GM18505 (cell line): ENCODE results near the gene RPTOR.
"Not testable (repeated sequence)": the region's sequence is repeated elsewhere in the genome, so short reads cannot be mapped to it uniquely, and the experiment has no call there.

ENCODE experiments used
- ATAC-seq: cut with Tn5 transposase; IDR thresholded peaks from one replicate; pipeline ENCODE4 v1.9.1; 2021; ENCODE audit not compliant: unreplicated experiment
- POLR2A ChIP-seq: IDR thresholded peaks from 4 replicates; pipeline ENCODE4 v1.6.1; 2011; ENCODE audit warnings: borderline replicate concordance; ENCODE audit not compliant: insufficient read depth, insufficient read length; ENCODE audit errors: extremely low read depth

RPTOR gene

DNA sequence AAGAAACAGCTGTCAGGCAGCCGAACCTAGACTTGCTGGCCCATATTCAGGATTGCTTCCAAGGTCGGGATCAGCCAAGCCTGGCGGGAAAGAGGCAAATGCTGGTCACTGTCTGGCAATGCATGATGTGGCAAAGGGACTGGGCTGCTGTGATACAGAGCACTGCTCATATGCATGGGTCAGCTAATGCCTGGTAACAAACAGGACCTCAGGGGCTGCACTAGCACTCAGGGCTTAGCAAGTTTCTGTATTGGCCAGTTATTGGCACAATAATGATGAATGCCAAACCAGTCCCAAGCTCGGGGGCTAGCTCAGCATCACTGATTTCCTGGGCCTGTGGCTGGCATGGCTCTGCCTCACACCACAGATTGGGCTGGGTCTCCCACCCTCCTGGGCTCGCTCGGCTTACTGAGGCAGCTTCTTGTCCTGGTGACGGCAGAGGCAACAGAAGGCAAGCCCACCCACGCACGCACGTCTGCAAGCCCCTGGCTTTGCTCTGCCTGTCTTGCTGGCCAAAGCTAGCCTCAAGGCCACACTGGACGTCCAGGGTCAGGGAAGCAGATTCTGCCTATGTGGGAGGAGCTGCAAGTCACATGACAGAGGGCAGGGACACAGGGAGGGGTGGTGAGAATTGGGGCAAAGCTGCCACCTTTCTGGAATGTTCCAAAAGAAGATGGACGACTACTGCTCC is 21.4 kb upstream of the RPTOR start:
- no peak for ATAC-seq
- TF ChIP-seq POLR2A = no peak

DNA sequence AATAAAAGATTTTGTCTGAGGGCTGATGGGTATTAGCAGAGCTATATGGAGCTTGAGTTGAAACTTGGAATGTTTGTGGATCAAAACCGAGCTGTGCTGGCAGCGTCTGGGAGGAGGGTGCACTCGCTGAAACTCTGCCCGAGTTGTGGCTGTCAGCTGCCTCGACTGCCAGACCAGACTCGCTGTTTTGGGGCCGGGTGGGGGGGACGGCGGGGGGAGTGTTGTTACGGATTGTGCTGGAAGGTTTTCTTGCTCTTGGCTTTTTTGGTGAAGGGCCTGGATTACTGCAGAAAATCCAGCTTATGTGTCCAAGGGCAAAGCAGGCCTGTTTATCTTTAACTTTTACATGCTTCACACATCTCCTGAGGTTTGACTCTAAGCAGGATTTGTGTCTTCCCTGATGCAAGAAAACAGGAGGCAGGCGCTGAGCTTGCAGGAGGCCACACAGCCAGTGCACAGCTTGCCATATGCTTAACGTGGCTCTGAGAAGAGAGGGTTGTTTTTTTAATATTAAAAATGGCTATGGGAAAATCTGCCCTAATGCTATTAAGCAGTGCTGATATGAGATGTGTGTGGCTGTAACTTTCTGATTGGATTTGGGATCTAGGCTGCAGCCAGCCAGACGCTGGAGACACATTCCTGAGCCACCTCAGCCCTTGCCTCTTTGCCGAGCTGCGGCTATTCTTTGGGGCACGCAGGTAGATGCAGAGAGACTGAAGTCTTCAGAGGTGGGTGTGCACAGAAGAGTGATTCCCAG is 20.5 kb upstream of the RPTOR start:
- ATAC-seq = no peak
- no peak for TF ChIP-seq POLR2A

DNA sequence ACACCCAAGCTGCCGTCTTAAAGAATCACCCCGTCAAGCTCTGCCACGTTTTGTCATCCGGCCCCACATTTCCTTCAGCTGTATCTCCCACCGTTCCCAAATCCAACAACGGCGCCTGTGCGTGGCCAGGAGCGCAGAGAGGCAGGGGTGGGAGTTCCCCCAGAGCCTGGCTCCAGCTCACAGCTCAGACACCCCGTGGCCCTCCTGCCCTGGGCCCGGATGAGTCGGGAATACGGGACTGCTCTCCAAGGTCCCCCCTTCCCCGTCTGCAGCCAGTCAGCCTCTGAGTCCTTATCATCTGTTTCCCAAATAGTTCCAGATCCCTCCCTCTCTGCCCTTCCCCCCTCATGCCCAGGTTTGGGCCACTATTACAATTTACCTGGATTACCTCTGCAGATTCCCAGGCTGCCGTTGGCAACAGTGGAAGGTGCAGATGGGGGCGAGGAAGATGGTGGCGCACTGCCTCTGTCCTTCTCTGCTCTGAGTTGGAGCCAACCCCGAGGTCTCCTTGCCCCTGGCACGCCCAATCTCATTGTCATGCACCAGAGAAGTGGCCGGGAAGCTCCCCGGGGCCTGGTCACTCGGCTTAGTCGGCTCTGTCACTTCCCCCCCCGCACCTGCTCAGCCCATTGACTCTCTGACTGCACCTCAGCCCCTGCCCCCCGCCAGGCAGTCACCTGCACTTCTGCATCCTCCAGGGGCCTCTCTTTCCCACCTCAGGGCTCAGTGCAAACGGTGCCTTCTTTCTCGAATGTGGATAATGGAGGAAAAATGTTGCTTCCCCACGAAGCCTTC is 18.3 kb upstream of the RPTOR start:
- ATAC-seq = no peak
- no peak for TF ChIP-seq POLR2A

DNA sequence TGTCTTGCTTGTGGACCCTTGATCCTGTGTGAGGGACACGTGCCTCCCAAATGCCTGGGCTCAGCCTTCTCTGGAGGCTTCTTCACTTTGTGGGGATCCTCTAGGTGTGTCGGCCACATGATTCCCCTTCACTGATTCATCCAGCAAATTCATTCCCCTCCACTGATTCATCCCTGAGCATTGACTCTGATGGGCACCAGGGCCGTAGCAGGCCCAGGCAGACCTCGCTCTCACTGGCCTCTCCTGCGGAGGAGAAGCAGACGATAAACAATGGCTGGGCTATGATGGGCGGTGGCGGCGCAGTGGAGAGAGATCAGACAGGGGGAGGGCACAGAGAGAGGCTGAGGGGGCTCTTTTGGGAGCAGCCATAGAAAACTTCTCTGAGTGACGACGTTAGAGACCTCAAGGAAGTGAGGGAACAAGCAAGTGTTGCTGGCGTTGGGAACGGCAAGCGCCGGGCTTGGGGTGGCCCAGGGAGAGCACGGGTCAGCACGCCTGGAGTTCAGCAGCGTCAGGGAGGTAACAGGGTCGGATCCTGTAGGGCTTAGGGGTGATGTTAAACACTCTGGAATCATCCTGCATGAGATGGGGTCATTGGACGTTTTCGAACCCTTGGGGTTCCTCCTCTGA is 17.5 kb upstream of the RPTOR start:
- no peak for ATAC-seq
- TF ChIP-seq POLR2A = no peak

DNA sequence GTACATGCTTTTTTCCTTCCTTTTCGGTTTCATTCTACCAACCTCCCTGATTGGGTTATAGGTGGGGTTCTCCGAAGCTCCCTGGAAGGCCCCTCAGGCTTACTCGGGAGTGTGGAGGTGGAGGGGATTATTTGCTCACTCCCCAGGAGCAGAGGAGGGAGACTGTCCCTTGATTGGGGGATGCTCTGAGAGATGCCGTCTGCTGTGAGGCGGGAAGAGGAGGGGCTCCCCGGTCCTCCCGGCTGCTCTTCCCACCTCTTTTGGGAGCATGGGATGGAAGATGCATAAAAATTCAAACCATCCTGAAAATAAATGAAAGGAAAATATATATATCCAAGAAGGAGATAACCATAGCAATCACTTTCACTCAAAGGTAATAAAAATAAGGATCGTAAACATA is 16.1 kb upstream of the RPTOR start:
- no peak for ATAC-seq

DNA sequence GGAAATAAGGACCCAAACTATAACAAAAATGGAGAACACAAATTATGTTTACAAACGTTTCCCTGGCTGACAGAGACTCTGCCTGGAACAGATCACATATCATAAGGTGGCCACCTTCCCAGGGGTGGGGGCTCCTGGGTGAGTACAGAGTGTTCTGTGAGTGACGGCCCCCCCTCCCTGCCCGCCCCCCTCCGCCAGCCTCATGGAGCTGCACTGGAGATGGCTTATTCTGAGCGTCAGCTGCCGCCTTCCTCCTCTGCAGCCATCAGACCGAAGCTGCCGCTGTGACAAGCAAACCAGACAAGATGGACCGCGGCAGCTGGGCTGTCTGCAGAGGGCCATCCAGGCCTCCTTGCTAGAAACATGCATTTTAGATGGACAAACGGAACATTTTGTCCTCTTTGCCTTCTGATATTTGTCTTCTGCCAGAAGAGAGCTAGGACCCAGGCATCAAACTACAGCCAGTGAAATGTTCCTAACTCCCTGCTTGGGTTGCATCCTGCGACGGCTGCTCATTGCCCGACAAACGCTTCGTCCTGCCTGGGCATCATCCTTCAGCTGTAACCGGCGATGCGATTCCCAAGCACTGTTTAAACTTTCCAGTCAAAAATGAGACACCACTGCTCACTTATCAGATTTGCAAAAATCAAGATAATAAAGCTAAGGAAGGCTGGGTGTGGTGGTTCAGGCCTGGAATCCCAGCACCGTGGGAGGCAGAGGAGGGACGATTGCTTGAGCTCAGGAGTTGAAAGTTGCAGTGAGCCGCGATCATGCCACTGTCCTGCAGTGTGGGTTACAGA is 15.3 kb upstream of the RPTOR start:
- TF ChIP-seq POLR2A = no peak
- ATAC-seq = no peak

More for the DNA sequence above, 16.1 kb upstream of the RPTOR start:
- no peak for TF ChIP-seq POLR2A

DNA sequence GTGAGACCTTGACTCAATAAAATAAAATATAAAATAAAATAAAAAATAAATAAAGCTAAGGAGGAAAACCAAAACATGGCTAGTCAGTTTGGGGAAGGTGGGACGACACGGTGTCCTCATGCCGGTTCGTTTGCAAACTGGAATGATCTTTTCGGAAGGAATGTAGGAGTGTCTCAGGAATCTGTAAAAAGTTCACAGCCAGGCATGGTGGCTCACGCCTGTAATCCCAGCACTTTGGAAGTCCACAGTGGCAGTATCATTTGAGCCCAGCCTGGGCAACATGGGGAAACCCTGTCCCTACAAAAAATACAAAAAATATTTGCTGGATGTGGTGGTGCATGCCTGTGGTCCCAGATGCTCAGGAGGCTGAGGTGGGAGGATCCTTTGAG is 14.7 kb upstream of the RPTOR start:
- ATAC-seq = no peak
- no peak for TF ChIP-seq POLR2A

DNA sequence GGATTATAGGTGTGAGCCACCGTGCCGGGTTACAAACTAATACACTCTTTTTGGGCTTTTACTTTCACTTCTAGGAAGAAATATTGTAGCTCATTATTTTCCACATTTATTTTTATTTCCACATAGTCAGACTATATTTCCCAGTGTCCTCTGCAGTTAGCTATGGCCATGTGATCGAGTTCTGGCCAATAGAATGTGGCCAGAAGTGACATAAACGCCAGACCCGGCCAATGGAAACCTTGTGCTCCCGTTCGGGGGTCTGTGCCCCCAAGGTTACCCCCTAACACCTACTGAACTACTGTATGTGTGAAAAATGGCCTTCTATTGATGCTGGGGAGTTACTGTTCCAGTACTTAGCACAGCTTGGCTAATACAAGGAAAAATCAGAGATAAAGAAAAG is 13.2 kb upstream of the RPTOR start:
- ATAC-seq = no peak
- TF ChIP-seq POLR2A = no peak

DNA sequence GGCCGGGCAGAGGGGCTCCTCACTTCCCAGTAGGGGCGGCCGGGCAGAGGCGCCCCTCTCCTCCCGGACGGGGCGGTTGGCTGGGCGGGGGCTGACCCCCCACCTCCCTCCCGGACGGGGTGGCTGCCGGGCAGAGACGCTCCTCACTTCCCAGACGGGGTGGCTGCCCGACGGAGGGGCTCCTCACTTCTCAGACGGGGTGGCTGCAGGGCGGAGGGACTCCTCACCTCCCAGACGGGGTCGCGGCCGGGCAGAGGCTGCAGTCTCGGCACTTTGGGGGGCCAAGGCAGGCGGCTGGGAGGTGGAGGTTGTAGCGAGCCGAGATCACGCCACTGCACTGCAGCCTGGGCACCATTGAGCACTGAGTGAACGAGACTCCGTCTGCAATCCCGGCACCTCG is 7.3 kb upstream of the RPTOR start:
- not testable (repeated sequence) for ATAC-seq

DNA sequence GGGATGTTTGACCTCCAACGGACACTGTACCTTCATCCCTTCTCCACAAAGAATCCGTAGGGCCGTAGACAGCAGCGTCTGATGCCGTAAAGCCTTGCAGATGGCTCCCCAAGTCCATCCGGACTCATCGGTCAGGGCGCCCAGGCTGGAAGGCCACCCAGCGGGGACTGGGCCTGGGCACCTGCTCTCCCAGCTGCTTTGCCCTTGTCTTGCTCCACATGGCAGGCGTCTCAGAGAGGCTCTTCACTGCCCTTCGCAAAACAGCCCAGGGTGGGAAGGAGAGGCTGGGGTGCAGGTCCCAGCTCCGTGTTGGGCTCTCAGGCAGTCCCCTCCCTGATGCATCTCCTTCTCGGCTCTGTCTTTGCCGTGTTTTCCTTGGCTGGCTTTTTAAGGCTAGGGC is 6.2 kb upstream of the RPTOR start:
- no peak for TF ChIP-seq POLR2A
- no peak for ATAC-seq

DNA sequence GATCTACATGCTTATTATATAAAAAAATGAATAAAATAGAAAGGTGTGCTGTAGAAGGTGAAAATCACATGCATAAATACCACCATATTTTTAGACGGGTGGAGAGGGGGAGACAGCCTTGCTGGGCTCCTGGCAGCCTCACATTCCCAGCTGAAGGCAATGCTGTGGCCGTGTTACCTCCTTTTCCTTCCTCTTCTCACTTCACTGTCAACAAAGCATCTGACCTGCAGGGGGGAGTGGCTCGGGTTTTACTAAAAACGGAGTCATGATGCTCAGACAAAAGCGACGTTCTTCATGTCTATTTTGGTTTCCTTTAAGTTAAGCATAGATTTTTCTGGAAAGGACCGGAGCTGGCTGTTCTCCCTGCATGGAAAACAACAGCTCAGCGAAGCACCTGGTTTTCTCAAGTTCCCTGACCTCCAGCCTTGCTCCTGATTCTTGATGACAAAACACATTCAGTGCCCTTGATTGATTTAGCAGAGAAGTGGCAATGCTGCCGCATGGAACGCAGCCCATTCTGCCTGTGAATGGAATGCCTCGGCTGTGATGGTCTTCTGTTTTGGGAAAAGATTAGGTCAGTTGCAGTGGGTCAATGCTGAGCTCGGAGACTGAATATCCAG is 5.5 kb upstream of the RPTOR start:
- ATAC-seq = no peak
- no peak for TF ChIP-seq POLR2A

DNA sequence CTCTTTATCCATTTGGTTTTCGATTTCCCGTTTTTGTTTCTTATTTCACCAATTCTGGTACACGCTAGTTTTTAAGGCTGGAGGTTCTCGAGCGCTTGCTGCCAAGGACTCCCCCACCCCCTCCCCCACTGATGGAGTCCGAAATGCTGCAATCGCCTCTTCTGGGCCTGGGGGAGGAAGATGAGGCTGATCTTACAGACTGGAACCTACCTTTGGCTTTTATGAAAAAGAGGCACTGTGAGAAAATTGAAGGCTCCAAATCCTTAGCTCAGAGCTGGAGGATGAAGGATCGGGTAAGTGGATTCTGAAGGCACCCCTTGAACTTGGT is 825 bp downstream of the RPTOR start:
- no peak for ATAC-seq
- TF ChIP-seq POLR2A = no peak
